Upper lobe of left lung (tissue), 4 donors: ENCODE results near the gene GPR137.

Experiments
- CTCF ChIP-seq, 6 experiments: fragments of 450-650 bp in 4 of 6; fragments of 200-600 bp in 2 of 6; sonication (generic) in 2 of 6; IDR thresholded peaks; one replicate each; pipeline ENCODE4 v1.5.1; 2016 to 2019; ENCODE audit warnings: antibody characterized with exemption in 6 of 6
- EP300 ChIP-seq, 4 donors: sonication (generic); formaldehyde crosslinking; IDR thresholded peaks; one replicate each; pipeline ENCODE4 v1.5.1; 2017; ENCODE audit warnings: antibody characterized with exemption in 4 of 4, control low read depth in 2 of 4
- POLR2A ChIP-seq, 4 donors: fragments of 450-650 bp; IDR thresholded peaks; one replicate each; pipeline ENCODE4 v1.5.1; 2016 to 2017; ENCODE audit warnings: antibody characterized with exemption in 4 of 4, mild to moderate bottlenecking in 2 of 4
- POLR2AphosphoS5 ChIP-seq, 2 donors: sonication (generic); formaldehyde crosslinking; IDR thresholded peaks; one replicate each; pipeline ENCODE4 v1.5.1; 2017; ENCODE audit warnings: antibody characterized with exemption in 2 of 2

DNA sequence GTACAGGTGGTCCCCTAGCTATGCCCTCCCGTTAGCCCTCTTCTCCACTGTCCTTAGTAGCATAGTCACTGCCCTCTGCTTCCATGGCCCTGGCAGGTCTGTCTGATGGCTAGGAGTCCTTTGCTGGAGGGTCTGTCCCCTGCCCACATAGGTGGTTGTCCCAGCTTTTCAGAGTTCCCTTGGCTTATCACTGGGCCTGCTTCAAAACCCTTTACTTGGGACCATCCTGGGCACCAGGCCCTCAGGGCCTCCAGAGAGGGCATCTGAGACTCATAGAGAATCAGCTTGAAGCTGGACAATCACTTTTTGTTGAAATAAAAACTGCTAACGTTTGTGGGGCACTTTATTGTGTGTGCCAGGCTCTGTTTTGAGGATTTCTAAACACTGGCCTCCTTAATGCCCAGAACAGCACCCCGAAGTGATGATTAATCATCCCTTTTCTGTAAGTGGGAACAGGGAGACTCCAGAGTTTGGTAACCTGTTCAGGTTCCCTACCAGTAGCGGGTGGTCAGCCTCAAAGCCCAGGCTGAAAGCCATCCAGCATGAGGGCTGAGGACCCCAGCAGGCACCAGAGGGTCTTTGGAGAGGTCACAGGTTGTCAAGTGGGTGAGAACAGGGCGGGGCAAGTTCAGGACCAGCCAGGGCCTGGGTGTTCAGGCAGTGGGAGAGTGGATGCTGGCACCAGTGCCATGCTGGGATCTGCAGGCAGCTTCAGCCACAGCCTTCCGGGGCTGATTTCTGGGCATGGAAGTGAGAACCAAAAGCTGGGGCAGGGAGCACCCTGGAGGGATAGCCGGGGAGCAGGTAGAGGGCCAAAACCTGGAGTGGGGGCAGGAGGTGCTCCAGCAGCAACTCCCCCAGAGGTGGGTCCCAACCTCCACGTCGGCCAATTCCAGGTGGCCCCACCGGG lies 5.0 kb downstream of the GPR137 start:
- no peak for TF ChIP-seq CTCF (IDR thresholded peaks at IDR 0.05)
- no peak for TF ChIP-seq POLR2AphosphoS5 (IDR thresholded peaks at IDR 0.05)
- no peak for TF ChIP-seq EP300 (IDR thresholded peaks at IDR 0.05)
- no peak for TF ChIP-seq POLR2A (IDR thresholded peaks at IDR 0.05)
